ENCODE measurements around the gene ABLIM2. TPM values are rescaled to one million over a fixed set of nuclear protein-coding genes. Genes with fewer than 3 reads are reported as not detected.

Gene ABLIM2
- total and polyA plus RNA-seq, 10 of the 15 experiments (the other 5 are each of a cell fraction or from before 2014, with no cell fraction given) = 0.03 to 0.15 (median 0.05) TPM; not detected in 7

- ChIA-PET POLR2A (no interaction called here), RAD21 (ENCODE audit: unreplicated experiment) (no interaction called here), SMC1A (ENCODE audit: uncharacterized antibody, unreplicated experiment) (no interaction called here), CTCF (no interaction called here)
- 4% methylated on average over 3 of the region's 7 CpGs for WGBS (ENCODE audit: insufficient coverage, insufficient replicate concordance, low lambda C conversion rate, missing lambda C conversion rate)
- no peak overlapping the region for H2AFZ ChIP-seq (ENCODE audit: control insufficient read depth, low read depth, low read length)
- no peaks in the 10 kb centered on the region for H4K20me1 ChIP-seq (ENCODE audit: control insufficient read depth, insufficient read depth)
- in situ Hi-C loops (cut with MboI) (no loop called here), intact Hi-C loops (cut with micrococcal nuclease; ENCODE audit: unreplicated experiment) (no loop called here)
- no peak overlapping the region for H3K4me3 ChIP-seq
- no peak for DNase-seq (ENCODE audit: low read depth, low spot score)
- no peak overlapping the region for H3K9ac ChIP-seq (ENCODE audit: control insufficient read depth, insufficient read depth, low read length)
- no peaks in the 10 kb centered on the region for H3K36me3 ChIP-seq (ENCODE audit: control insufficient read depth in 2 of 2, insufficient read depth in 2 of 2, low read length in 1 of 2)
- H3K27ac ChIP-seq (ENCODE audit: control insufficient read depth, insufficient read depth) = no peak overlapping the region
- no peak for FAIRE-seq
- no peak for ATAC-seq
- H3K4me1 ChIP-seq (ENCODE audit: control insufficient read depth, insufficient read depth, low read length) = no peaks in the 10 kb centered on the region
- H3K9me3 ChIP-seq (replicated peaks; ENCODE audit: control insufficient read depth, insufficient read depth, low read length) = no peaks in the 10 kb centered on the region
- H3K79me2 ChIP-seq (ENCODE audit: control insufficient read depth, insufficient read depth, low read length) = no peaks in the 10 kb centered on the region
- H3K4me2 ChIP-seq (ENCODE audit: control insufficient read depth, insufficient read depth) = no peak overlapping the region
- H3K27me3 ChIP-seq (replicated peaks in 1 of 2; ENCODE audit: control insufficient read depth in 2 of 2, insufficient read depth in 2 of 2, low read length in 1 of 2) = no peaks in the 10 kb centered on the region
- no TSS peak for BruUV-seq (replicated peaks)
- TF ChIP-seq EED (IDR thresholded peaks at IDR 0.05; ENCODE audit: low read depth) = no peak
- no peak for TF ChIP-seq SIX5 (IDR thresholded peaks at IDR 0.05; ENCODE audit: low read depth, low read length, severe bottlenecking)
- TF ChIP-seq E4F1 (IDR thresholded peaks at IDR 0.05; ENCODE audit: borderline replicate concordance, partially characterized antibody) = no peak
- TF ChIP-seq FOXM1 (IDR thresholded peaks at IDR 0.05; ENCODE audit: low read depth, low read length) = no peak
- TF ChIP-seq, protein P1, sequence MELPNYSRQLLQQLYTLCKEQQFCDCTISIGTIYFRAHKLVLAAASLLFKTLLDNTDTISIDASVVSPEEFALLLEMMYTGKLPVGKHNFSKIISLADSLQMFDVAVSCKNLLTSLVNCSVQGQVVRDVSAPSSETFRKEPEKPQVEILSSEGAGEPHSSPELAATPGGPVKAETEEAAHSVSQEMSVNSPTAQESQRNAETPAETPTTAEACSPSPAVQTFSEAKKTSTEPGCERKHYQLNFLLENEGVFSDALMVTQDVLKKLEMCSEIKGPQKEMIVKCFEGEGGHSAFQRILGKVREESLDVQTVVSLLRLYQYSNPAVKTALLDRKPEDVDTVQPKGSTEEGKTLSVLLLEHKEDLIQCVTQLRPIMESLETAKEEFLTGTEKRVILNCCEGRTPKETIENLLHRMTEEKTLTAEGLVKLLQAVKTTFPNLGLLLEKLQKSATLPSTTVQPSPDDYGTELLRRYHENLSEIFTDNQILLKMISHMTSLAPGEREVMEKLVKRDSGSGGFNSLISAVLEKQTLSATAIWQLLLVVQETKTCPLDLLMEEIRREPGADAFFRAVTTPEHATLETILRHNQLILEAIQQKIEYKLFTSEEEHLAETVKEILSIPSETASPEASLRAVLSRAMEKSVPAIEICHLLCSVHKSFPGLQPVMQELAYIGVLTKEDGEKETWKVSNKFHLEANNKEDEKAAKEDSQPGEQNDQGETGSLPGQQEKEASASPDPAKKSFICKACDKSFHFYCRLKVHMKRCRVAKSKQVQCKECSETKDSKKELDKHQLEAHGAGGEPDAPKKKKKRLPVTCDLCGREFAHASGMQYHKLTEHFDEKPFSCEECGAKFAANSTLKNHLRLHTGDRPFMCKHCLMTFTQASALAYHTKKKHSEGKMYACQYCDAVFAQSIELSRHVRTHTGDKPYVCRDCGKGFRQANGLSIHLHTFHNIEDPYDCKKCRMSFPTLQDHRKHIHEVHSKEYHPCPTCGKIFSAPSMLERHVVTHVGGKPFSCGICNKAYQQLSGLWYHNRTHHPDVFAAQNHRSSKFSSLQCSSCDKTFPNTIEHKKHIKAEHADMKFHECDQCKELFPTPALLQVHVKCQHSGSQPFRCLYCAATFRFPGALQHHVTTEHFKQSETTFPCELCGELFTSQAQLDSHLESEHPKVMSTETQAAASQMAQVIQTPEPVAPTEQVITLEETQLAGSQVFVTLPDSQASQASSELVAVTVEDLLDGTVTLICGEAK (IDR thresholded peaks at IDR 0.05; ENCODE audit: borderline replicate concordance) = no peak
- no peak for TF ChIP-seq RAD51 (IDR thresholded peaks at IDR 0.05)
- TF ChIP-seq HDGF (IDR thresholded peaks at IDR 0.05) = no peak
- no peak for TF ChIP-seq STAT3 (IDR thresholded peaks at IDR 0.05; ENCODE audit: low read depth, low read length)
- no peak for TF ChIP-seq MAX (IDR thresholded peaks at IDR 0.05; ENCODE audit: low read depth, low read length)
- TF ChIP-seq CHD4 (IDR thresholded peaks at IDR 0.05) = no peak
- TF ChIP-seq HDAC2 (IDR thresholded peaks at IDR 0.05) = no peak
- TF ChIP-seq ZBED1 (IDR thresholded peaks at IDR 0.05; ENCODE audit: borderline replicate concordance) = no peak
- TF ChIP-seq ZNF217 (IDR thresholded peaks at IDR 0.05) = no peak
- TF ChIP-seq FOXK2 (IDR thresholded peaks at IDR 0.05) = no peak
- TF ChIP-seq, protein P2, sequence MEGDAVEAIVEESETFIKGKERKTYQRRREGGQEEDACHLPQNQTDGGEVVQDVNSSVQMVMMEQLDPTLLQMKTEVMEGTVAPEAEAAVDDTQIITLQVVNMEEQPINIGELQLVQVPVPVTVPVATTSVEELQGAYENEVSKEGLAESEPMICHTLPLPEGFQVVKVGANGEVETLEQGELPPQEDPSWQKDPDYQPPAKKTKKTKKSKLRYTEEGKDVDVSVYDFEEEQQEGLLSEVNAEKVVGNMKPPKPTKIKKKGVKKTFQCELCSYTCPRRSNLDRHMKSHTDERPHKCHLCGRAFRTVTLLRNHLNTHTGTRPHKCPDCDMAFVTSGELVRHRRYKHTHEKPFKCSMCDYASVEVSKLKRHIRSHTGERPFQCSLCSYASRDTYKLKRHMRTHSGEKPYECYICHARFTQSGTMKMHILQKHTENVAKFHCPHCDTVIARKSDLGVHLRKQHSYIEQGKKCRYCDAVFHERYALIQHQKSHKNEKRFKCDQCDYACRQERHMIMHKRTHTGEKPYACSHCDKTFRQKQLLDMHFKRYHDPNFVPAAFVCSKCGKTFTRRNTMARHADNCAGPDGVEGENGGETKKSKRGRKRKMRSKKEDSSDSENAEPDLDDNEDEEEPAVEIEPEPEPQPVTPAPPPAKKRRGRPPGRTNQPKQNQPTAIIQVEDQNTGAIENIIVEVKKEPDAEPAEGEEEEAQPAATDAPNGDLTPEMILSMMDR (IDR thresholded peaks at IDR 0.05 in 2 of 3, conservative IDR thresholded peaks at IDR 0.05 in 1 of 3; ENCODE audit: control insufficient read depth in 2 of 3, extremely low read depth in 1 of 3, insufficient read depth in 1 of 3, low read depth in 3 of 3, low read length in 3 of 3) = no peak
- no peak for TF ChIP-seq CEBPB (IDR thresholded peaks at IDR 0.05; ENCODE audit: borderline replicate concordance in 1 of 2, low read depth in 2 of 2, low read length in 2 of 2)
These were observed 8.9 kb downstream of the ABLIM2 start for GRCh38 chr4:8149664-8150063.
